ENCODE measurements around the gene CFAP410. TPM values are rescaled to one million over a fixed set of nuclear protein-coding genes. Genes with fewer than 3 reads are reported as not detected.

CFAP410 gene
- total and polyA plus RNA-seq, 12 donors, result 10.9 to 34.7 (median 13.9) TPM

DNA sequence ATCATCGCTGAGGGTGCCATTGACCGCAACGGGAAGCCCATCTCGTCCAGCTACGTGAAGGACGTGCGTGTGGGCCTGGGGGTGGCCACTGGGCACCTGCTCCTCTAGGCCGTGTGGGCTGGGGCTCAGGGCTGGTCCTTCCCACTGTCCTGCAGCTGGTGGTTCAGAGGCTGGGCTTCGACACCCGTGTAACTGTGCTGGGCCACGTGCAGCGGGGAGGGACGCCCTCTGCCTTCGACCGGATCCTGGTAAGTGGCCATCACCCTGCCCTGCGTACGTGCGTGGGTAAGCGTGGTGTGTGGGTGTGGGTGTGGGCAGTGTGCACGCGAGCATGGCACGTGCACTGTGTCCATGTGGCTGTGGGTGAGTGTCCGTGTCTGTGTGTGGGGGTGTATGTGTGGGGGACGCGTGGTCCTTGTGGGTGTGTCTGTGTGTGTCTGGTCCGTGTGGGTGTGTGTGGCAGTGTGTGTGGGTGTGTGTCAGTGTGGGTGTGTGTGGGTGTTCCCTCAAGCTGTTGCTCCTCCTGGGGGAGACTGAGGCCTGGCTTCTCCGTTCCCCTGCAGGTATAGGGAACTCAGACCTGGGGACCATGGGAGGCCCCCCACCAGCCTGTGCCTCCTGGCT is 22.8 kb downstream of the CFAP410 start:
- no peak for ATAC-seq
- H3K36me3 ChIP-seq, result peaks cover 0 to 100% (median 21%) of the 10 kb centered on the region in 9 donors
- H3K9me3 ChIP-seq, result no peaks in the 10 kb centered on the region
- H3K4me1 ChIP-seq, result no peaks in the 10 kb centered on the region
- DNase-seq, result no peak
- TF ChIP-seq, protein P1, sequence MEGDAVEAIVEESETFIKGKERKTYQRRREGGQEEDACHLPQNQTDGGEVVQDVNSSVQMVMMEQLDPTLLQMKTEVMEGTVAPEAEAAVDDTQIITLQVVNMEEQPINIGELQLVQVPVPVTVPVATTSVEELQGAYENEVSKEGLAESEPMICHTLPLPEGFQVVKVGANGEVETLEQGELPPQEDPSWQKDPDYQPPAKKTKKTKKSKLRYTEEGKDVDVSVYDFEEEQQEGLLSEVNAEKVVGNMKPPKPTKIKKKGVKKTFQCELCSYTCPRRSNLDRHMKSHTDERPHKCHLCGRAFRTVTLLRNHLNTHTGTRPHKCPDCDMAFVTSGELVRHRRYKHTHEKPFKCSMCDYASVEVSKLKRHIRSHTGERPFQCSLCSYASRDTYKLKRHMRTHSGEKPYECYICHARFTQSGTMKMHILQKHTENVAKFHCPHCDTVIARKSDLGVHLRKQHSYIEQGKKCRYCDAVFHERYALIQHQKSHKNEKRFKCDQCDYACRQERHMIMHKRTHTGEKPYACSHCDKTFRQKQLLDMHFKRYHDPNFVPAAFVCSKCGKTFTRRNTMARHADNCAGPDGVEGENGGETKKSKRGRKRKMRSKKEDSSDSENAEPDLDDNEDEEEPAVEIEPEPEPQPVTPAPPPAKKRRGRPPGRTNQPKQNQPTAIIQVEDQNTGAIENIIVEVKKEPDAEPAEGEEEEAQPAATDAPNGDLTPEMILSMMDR (IDR thresholded peaks at IDR 0.05), result no peak
- intact Hi-C loops (cut with DNase I), result loop anchor here in 1 of 10 donors (10.0 kb wide), 1 partner anchor 312 kb away; no protein-coding TSS in a partner anchor
- 93 to 96% methylated on average over 27 of the region's 27 CpGs for WGBS, 2 donors
- no peak overlapping the region for H3K4me3 ChIP-seq
- H3K27me3 ChIP-seq, result no peaks in the 10 kb centered on the region
- no peak overlapping the region for H3K27ac ChIP-seq

GRCh38 chr21:44315691-44316203 is 23.4 kb downstream of the CFAP410 start:
- peaks cover 0 to 100% (median 26%) of the 10 kb centered on the region in 9 donors for H3K36me3 ChIP-seq
- TF ChIP-seq, protein P1 (IDR thresholded peaks at IDR 0.05), result no peak
- H3K27me3 ChIP-seq, result no peaks in the 10 kb centered on the region
- intact Hi-C loops (cut with DNase I), result loop anchor here in 1 of 10 donors (10.0 kb wide), 1 partner anchor 311 kb away; no protein-coding TSS in a partner anchor
- 89 to 92% methylated on average over 16 of the region's 16 CpGs for WGBS, 2 donors
- no peak overlapping the region for H3K4me3 ChIP-seq
- ATAC-seq (no peak), DNase-seq (no peak)
- H3K27ac ChIP-seq, result no peak overlapping the region
- H3K9me3 ChIP-seq, result no peaks in the 10 kb centered on the region
- H3K4me1 ChIP-seq, result no peaks in the 10 kb centered on the region

DNA sequence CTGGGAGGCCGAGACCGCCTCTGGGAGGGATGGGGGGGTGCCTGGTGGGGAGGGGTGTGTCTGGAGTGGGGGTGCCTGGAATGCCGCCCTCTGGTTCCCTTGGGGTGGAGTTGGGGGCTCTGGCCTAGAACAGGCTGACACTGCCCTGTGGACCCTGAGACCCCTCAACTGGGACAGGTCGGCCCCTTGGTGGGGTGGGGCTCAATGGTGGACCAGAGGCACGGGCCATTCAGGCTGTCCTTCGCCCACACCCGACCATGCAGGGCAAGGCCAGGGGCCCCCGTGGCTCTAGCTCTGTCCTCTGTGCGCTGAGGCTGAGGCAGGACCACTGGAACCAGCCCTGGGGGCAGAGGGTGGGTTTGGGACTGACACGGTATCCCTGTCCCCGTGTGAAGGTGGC is 24.6 kb downstream of the CFAP410 start:
- no peaks in the 10 kb centered on the region for H3K9me3 ChIP-seq
- ATAC-seq, result no peak
- H3K27ac ChIP-seq, result no peak overlapping the region
- WGBS, 2 donors, result 95 to 97% methylated on average over 11 of the region's 11 CpGs
- H3K36me3 ChIP-seq, result peaks cover 0 to 100% (median 30%) of the 10 kb centered on the region in 9 donors
- H3K4me3 ChIP-seq, result no peak overlapping the region
- H3K27me3 ChIP-seq, result no peaks in the 10 kb centered on the region
- intact Hi-C loops (cut with DNase I), result loop anchor here in 1 of 10 donors (10.0 kb wide), 1 partner anchor 310 kb away; no protein-coding TSS in a partner anchor
- TF ChIP-seq, protein P1 (IDR thresholded peaks at IDR 0.05), result no peak
- H3K4me1 ChIP-seq, result no peaks in the 10 kb centered on the region
- no peak for DNase-seq

GRCh38 chr21:44314128-44314527 is 25.1 kb downstream of the CFAP410 start:
- Histone ChIP-seq H3K4me3 (no peak overlapping the region), H3K36me3 (peaks cover 0 to 100% (median 30%) of the 10 kb centered on the region in 9 donors), H3K4me1 (no peaks in the 10 kb centered on the region), H3K27ac (no peak overlapping the region), H3K27me3 (no peaks in the 10 kb centered on the region), H3K9me3 (no peaks in the 10 kb centered on the region)
- WGBS, 2 donors, result 88% methylated on average over 13 to 15 of the region's 15 CpGs
- TF ChIP-seq, protein P1 (IDR thresholded peaks at IDR 0.05), result no peak
- ATAC-seq, result no peak
- intact Hi-C loops (cut with DNase I), result loop anchor here in 1 of 10 donors (10.0 kb wide), 1 partner anchor 309 kb away; no protein-coding TSS in a partner anchor
- DNase-seq, result no peak

Measured in heart right ventricle (tissue), 16 donors.